ELF-1 (cell line): Measurements from ENCODE around the gene LTBP1.

Experiments used
- DNase-seq: peaks from one replicate; pipeline ENCODE4 v3.0.0-alpha.2; 2016; ENCODE audit warnings: low read depth, low spot score

Gene LTBP1

GRCh38 chr2:33202641-33203522 is 256.1 kb downstream of the LTBP1 start:
- no peak for DNase-seq

- DNase-seq = no peak
Measured at GRCh38 chr2:33204945-33205344, 258.2 kb downstream of the LTBP1 start.

GRCh38 chr2:33205693-33206434 is 259.1 kb downstream of the LTBP1 start:
- no peak for DNase-seq

- no peak for DNase-seq
Measured at GRCh38 chr2:33207151-33207740, 260.5 kb downstream of the LTBP1 start.

- no peak for DNase-seq
Measured at GRCh38 chr2:33208400-33208799, 261.6 kb downstream of the LTBP1 start.

GRCh38 chr2:33209976-33210375 is 263.2 kb downstream of the LTBP1 start:
- no peak for DNase-seq

- DNase-seq = peak; percentile 11
Measured at GRCh38 chr2:33210626-33211025, 263.9 kb downstream of the LTBP1 start.

- no peak for DNase-seq
Measured at GRCh38 chr2:33212151-33212550, 265.4 kb downstream of the LTBP1 start.

- DNase-seq = no peak
Measured at GRCh38 chr2:33213244-33213643, 266.5 kb downstream of the LTBP1 start.

GRCh38 chr2:33213648-33214047 is 266.9 kb downstream of the LTBP1 start:
- DNase-seq = no peak

- DNase-seq = no peak
Measured at GRCh38 chr2:33214436-33214835, 267.7 kb downstream of the LTBP1 start.

- no peak for DNase-seq
Measured at GRCh38 chr2:33214857-33215256, 268.1 kb downstream of the LTBP1 start.

GRCh38 chr2:33215299-33215698 is 268.5 kb downstream of the LTBP1 start:
- DNase-seq = no peak

- DNase-seq = no peak
Measured at GRCh38 chr2:33215983-33216382, 269.2 kb downstream of the LTBP1 start.

GRCh38 chr2:33216508-33217182 is 269.9 kb downstream of the LTBP1 start:
- no peak for DNase-seq

- DNase-seq = no peak
Measured at GRCh38 chr2:33217406-33217805, 270.7 kb downstream of the LTBP1 start.

GRCh38 chr2:33219114-33219513 is 272.4 kb downstream of the LTBP1 start:
- no peak for DNase-seq

- DNase-seq = no peak
Measured at GRCh38 chr2:33219850-33220275, 273.1 kb downstream of the LTBP1 start.

- DNase-seq = no peak
Measured at GRCh38 chr2:33220533-33220932, 273.8 kb downstream of the LTBP1 start.

- DNase-seq = no peak
Measured at GRCh38 chr2:33221046-33221784, 274.5 kb downstream of the LTBP1 start.

GRCh38 chr2:33222309-33222708 is 275.6 kb downstream of the LTBP1 start:
- DNase-seq = no peak
